ENCODE measurements around the gene ARL2.
A peak's percentile ranks its signal among the peaks of the same experiment; 100 is the strongest.

The ARL2 gene

DNA sequence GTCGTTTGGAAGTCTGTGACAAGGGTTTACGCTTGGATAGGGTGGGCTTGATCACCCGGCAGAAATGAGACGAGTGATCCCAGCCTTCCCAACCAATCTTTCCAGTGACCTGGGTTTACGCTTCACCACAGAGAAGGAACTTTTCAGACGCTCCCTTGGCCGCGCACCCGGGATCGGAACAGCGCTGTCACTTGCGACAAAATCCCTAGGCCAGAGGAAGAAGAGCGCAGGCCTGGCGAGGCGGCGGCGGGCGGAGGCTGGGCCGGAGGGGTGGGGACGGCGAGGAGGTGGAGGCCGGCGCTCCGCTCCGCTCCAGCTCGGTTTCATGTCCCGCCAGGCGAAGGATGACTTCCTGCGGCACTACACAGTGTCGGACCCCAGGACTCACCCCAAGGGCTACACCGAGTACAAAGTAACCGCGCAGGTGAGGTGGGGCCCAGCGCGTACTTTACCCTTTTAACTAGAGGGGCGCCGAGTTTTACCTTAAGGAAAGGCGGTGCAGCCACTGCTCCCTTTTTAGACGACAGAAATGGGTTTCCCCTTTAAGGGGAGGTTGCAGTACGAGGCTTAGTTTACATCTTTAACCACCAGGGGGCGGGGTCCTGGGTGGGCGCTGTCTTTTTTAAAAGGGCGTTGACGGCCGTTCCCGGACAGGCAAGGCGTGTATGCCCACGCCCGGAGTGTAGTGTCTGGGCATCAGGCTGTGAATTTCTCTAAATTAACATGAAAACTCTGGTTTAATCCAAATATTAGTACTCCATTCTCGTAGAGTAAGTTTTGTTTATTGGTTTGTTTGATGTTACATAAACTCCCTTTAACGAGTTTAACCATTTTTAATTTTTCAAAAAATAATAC, 13.5 kb downstream of the ARL2 start, which contains the start of gene SNX15:
Gene SNX15 (plus strand): TSS at position 227 of the 855 bp plus-strand sequence. CDS start 99 bp downstream, at position 326.
- peaks cover 7% of the 10 kb centered on the region for H3K36me3 ChIP-seq (ENCODE audit: control insufficient read depth, insufficient read depth, low read length)
- H3K9me3 ChIP-seq (ENCODE audit: control insufficient read depth, low read length): no peaks in the 10 kb centered on the region
- peak within 1 kb of the TSS; percentile 65 for H3K4me3 ChIP-seq (ENCODE audit: extremely low read depth, insufficient read depth, low read length, poor library complexity, severe bottlenecking)
- H3K4me1 ChIP-seq (ENCODE audit: control insufficient read depth, insufficient read depth, low read length, poor library complexity, severe bottlenecking): peaks cover 4% of the 10 kb centered on the region
- H3K27ac ChIP-seq (ENCODE audit: low read depth, low read length, severe bottlenecking): peak within 1 kb of the TSS; percentile 82
- WGBS, 2 experiments (ENCODE audit: insufficient coverage in 2 of 2): 0 to 1% methylated on average over 37 of the region's 51 CpGs

GRCh38 chr11:65032216-65032615, 18.3 kb downstream of the ARL2 start:
- Histone ChIP-seq H3K27ac (ENCODE audit: low read depth, low read length, severe bottlenecking) (no peak overlapping the region), H3K36me3 (ENCODE audit: control insufficient read depth, insufficient read depth, low read length) (peaks cover 33% of the 10 kb centered on the region), H3K9me3 (ENCODE audit: control insufficient read depth, low read length) (no peaks in the 10 kb centered on the region), H3K4me3 (ENCODE audit: extremely low read depth, insufficient read depth, low read length, poor library complexity, severe bottlenecking) (no peak overlapping the region), H3K4me1 (ENCODE audit: control insufficient read depth, insufficient read depth, low read length, poor library complexity, severe bottlenecking) (no peaks in the 10 kb centered on the region)
- 85% methylated on average over 12 to 13 of the region's 13 CpGs for WGBS, 2 experiments (ENCODE audit: insufficient coverage in 2 of 2)

DNA sequence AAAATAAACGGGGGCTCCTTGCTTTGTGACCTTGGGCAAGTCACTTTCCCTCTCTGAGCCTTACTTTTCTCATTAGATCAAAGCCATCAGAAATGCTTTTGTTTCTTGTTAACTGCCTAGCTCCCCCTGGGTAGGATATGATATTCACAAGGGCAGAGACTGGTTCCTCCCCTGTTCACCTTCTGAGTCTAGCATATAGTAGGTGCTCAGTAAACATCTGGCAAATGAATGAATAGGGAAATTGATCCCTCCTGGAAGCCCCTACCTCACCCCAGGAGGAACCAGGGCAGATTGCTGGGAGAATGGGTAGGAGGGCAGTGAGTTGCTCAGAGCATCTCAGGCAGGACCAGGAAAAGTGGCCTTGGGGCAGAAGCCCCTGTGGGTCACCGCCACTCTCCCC, 20.5 kb downstream of the ARL2 start:
- no peak overlapping the region for H3K4me3 ChIP-seq (ENCODE audit: extremely low read depth, insufficient read depth, low read length, poor library complexity, severe bottlenecking)
- WGBS, 2 experiments (ENCODE audit: insufficient coverage in 2 of 2): 100% methylated on average over 1 to 2 of the region's 2 CpGs
- no peak overlapping the region for H3K27ac ChIP-seq (ENCODE audit: low read depth, low read length, severe bottlenecking)
- no peaks in the 10 kb centered on the region for H3K4me1 ChIP-seq (ENCODE audit: control insufficient read depth, insufficient read depth, low read length, poor library complexity, severe bottlenecking)
- no peaks in the 10 kb centered on the region for H3K9me3 ChIP-seq (ENCODE audit: control insufficient read depth, low read length)
- H3K36me3 ChIP-seq (ENCODE audit: control insufficient read depth, insufficient read depth, low read length): peaks cover 43% of the 10 kb centered on the region

GRCh38 chr11:65035579-65035978, 21.6 kb downstream of the ARL2 start:
- Histone ChIP-seq H3K27ac (ENCODE audit: low read depth, low read length, severe bottlenecking) (no peak overlapping the region), H3K4me3 (ENCODE audit: extremely low read depth, insufficient read depth, low read length, poor library complexity, severe bottlenecking) (no peak overlapping the region), H3K4me1 (ENCODE audit: control insufficient read depth, insufficient read depth, low read length, poor library complexity, severe bottlenecking) (no peaks in the 10 kb centered on the region), H3K9me3 (ENCODE audit: control insufficient read depth, low read length) (no peaks in the 10 kb centered on the region), H3K36me3 (ENCODE audit: control insufficient read depth, insufficient read depth, low read length) (peaks cover 45% of the 10 kb centered on the region)
- WGBS, 2 experiments (ENCODE audit: insufficient coverage in 2 of 2): 85 to 91% methylated on average over 11 of the region's 11 CpGs

- Histone ChIP-seq H3K9me3 (ENCODE audit: control insufficient read depth, low read length) (no peaks in the 10 kb centered on the region), H3K27ac (ENCODE audit: low read depth, low read length, severe bottlenecking) (no peak overlapping the region), H3K36me3 (ENCODE audit: control insufficient read depth, insufficient read depth, low read length) (peaks cover 43% of the 10 kb centered on the region), H3K4me1 (ENCODE audit: control insufficient read depth, insufficient read depth, low read length, poor library complexity, severe bottlenecking) (no peaks in the 10 kb centered on the region), H3K4me3 (ENCODE audit: extremely low read depth, insufficient read depth, low read length, poor library complexity, severe bottlenecking) (no peak overlapping the region)
- WGBS, 2 experiments (ENCODE audit: insufficient coverage in 2 of 2): 100% methylated on average over 3 of the region's 6 CpGs
Measured at GRCh38 chr11:65036931-65037330, 23.0 kb downstream of the ARL2 start.

DNA sequence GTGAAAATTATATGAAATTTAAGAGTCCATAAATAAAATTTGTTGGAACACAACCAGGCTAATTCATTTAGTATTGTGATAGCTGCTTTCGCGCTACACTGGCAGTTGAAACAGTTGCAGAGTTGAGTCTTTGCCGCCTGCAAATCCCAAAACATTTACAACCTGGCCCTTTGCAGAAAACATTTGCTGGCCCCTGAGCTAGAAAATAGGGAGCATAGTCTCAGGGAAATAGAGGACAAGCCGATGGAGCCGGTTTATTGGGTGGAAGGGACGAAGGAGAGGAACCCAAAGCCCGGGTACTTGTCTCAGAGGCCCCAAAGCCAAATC, 26.5 kb downstream of the ARL2 start:
- Histone ChIP-seq H3K27ac (ENCODE audit: low read depth, low read length, severe bottlenecking) (peak overlapping the region; percentile 91), H3K9me3 (ENCODE audit: control insufficient read depth, low read length) (no peaks in the 10 kb centered on the region), H3K4me1 (ENCODE audit: control insufficient read depth, insufficient read depth, low read length, poor library complexity, severe bottlenecking) (peaks cover 11% of the 10 kb centered on the region), H3K4me3 (ENCODE audit: extremely low read depth, insufficient read depth, low read length, poor library complexity, severe bottlenecking) (peak overlapping the region; percentile 77), H3K36me3 (ENCODE audit: control insufficient read depth, insufficient read depth, low read length) (peaks cover 36% of the 10 kb centered on the region)
- 0 to 24% methylated on average over 4 to 7 of the region's 7 CpGs for WGBS, 2 experiments (ENCODE audit: insufficient coverage in 2 of 2)

DNA sequence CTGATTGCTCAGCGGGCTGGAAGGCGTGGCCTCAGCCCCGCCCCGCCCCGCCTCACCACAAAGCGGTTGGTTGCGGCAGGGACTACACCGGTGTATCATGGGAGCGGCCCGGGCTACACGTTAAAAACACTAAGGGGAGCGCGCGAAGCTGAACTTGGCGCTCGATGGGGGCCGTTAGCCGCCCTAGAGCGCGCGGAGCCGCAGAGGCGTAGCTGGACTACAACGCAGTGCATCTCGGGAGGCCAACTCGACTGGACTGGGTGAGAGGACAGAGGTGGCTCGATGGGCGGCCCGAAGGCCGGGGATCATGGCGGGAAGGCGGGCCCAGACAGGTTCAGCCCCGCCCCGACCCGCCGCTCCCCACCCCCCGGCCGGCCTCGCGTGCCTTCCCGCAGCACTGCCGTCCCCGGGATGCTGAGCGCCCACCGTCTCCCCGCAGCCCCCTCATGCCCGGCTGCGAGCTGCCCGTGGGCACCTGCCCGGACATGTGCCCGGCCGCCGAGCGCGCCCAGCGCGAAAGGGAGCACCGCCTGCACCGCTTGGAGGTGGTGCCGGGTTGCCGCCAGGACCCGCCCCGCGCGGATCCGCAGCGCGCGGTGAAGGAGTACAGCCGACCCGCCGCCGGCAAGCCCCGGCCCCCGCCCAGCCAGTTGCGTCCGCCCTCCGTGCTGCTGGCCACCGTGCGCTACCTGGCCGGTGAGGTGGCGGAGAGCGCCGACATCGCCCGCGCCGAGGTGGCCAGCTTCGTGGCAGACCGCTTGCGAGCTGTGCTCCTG, 27.1 kb downstream of the ARL2 start, which contains the start of gene SAC3D1:
Gene SAC3D1 (plus strand): TSS at position 364 of the 776 bp plus-strand sequence. CDS start 83 bp downstream, at position 447.
- WGBS, 2 experiments (ENCODE audit: insufficient coverage in 2 of 2): 0% methylated on average over 84 to 86 of the region's 91 CpGs
- Histone ChIP-seq H3K27ac (ENCODE audit: low read depth, low read length, severe bottlenecking) (peak within 1 kb of the TSS; percentile 91), H3K36me3 (ENCODE audit: control insufficient read depth, insufficient read depth, low read length) (peaks cover 36% of the 10 kb centered on the region), H3K9me3 (ENCODE audit: control insufficient read depth, low read length) (no peaks in the 10 kb centered on the region), H3K4me1 (ENCODE audit: control insufficient read depth, insufficient read depth, low read length, poor library complexity, severe bottlenecking) (peaks cover 11% of the 10 kb centered on the region), H3K4me3 (ENCODE audit: extremely low read depth, insufficient read depth, low read length, poor library complexity, severe bottlenecking) (peak within 1 kb of the TSS; percentile 77)

DNA sequence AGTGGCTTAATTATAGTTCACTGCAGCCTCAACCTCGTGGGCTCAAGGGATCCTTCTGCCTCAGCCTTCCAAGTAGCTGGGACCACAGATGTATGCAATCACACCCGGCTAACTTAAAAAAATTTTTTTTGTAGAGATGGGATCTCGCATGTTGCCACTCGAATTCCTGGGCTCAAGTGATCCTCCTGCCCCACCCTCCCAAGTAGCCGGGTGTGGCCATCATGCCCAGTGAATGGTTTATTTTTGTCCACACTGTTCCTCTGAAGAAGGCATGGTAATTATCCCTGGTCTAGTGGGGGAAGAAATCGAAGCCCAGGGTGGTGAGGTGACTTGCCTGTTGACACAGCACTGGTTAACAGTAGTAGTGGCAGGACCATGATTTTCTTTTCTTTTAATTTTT, 28.9 kb downstream of the ARL2 start:
- peaks cover 11% of the 10 kb centered on the region for H3K4me1 ChIP-seq (ENCODE audit: control insufficient read depth, insufficient read depth, low read length, poor library complexity, severe bottlenecking)
- no peak overlapping the region for H3K4me3 ChIP-seq (ENCODE audit: extremely low read depth, insufficient read depth, low read length, poor library complexity, severe bottlenecking)
- whole genome bisulfite sequencing, 2 experiments (ENCODE audit: insufficient coverage in 2 of 2): 91 to 100% methylated on average over 5 to 6 of the region's 6 CpGs
- no peak overlapping the region for H3K27ac ChIP-seq (ENCODE audit: low read depth, low read length, severe bottlenecking)
- H3K36me3 ChIP-seq (ENCODE audit: control insufficient read depth, insufficient read depth, low read length): peaks cover 37% of the 10 kb centered on the region
- no peaks in the 10 kb centered on the region for H3K9me3 ChIP-seq (ENCODE audit: control insufficient read depth, low read length)

GRCh38 chr11:65043881-65044501, 30.0 kb downstream of the ARL2 start:
- Histone ChIP-seq H3K9me3 (ENCODE audit: control insufficient read depth, low read length) (no peaks in the 10 kb centered on the region), H3K27ac (ENCODE audit: low read depth, low read length, severe bottlenecking) (no peak overlapping the region), H3K36me3 (ENCODE audit: control insufficient read depth, insufficient read depth, low read length) (peaks cover 29% of the 10 kb centered on the region), H3K4me3 (ENCODE audit: extremely low read depth, insufficient read depth, low read length, poor library complexity, severe bottlenecking) (no peak overlapping the region), H3K4me1 (ENCODE audit: control insufficient read depth, insufficient read depth, low read length, poor library complexity, severe bottlenecking) (peaks cover 11% of the 10 kb centered on the region)
- 96 to 97% methylated on average over 20 to 23 of the region's 23 CpGs for WGBS, 2 experiments (ENCODE audit: insufficient coverage in 2 of 2)

DNA sequence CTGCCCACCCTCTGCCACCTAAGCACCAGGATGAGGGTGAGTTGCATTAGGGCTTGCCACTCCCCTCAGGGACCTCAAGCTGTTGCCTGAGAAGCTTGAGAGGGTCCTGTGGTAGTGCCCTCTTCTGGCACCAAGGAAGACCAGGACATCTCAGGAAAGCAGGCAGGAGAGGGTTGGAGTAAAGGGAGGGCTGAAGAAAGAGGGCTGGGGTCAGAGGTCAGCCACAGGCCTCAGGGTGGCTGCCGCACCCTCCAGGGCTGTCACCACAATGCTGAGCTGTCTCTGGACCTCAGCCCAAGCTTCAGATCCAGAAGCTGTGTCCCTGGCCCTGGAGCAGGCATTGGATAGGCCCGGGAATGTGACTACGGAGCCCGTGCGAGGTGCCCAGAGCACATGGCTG, 31.1 kb downstream of the ARL2 start:
- 94 to 96% methylated on average over 5 of the region's 5 CpGs for WGBS, 2 experiments (ENCODE audit: insufficient coverage in 2 of 2)
- H3K4me3 ChIP-seq (ENCODE audit: extremely low read depth, insufficient read depth, low read length, poor library complexity, severe bottlenecking): no peak overlapping the region
- peaks cover 11% of the 10 kb centered on the region for H3K4me1 ChIP-seq (ENCODE audit: control insufficient read depth, insufficient read depth, low read length, poor library complexity, severe bottlenecking)
- peaks cover 24% of the 10 kb centered on the region for H3K36me3 ChIP-seq (ENCODE audit: control insufficient read depth, insufficient read depth, low read length)
- no peaks in the 10 kb centered on the region for H3K9me3 ChIP-seq (ENCODE audit: control insufficient read depth, low read length)
- H3K27ac ChIP-seq (ENCODE audit: low read depth, low read length, severe bottlenecking): no peak overlapping the region

Data from mesodermal cell (in vitro differentiated cells).